Measurements from ENCODE around the gene SMYD1.
A peak's percentile ranks its signal among the peaks of the same experiment; 100 is the strongest.

Gene SMYD1

GRCh38 chr2:88110830-88111229, 43.2 kb downstream of the SMYD1 start:
- DNase-seq (ENCODE audit: low read depth) = no peak
- Histone ChIP-seq H3K27me3 (replicated peaks; ENCODE audit: control insufficient read depth, insufficient read depth, low read length) (peaks cover 12% of the 10 kb centered on the region), H3K9ac (ENCODE audit: low read length) (no peak overlapping the region), H3K9me3 (ENCODE audit: control insufficient read depth, low read length) (no peaks in the 10 kb centered on the region), H3K36me3 (ENCODE audit: control insufficient read depth, insufficient read depth, low read length, severe bottlenecking) (no peaks in the 10 kb centered on the region), H3K4me3 (ENCODE audit: low read length) (no peak overlapping the region), H3K4me1 (ENCODE audit: control insufficient read depth, insufficient read depth, low read length) (no peaks in the 10 kb centered on the region)

- H3K4me1 ChIP-seq (ENCODE audit: control insufficient read depth, insufficient read depth, low read length) = no peaks in the 10 kb centered on the region
- H3K9ac ChIP-seq (ENCODE audit: low read length) = no peak overlapping the region
- no peaks in the 10 kb centered on the region for H3K36me3 ChIP-seq (ENCODE audit: control insufficient read depth, insufficient read depth, low read length, severe bottlenecking)
- no peak overlapping the region for H3K4me3 ChIP-seq (ENCODE audit: low read length)
- DNase-seq (ENCODE audit: low read depth) = no peak
- no peaks in the 10 kb centered on the region for H3K9me3 ChIP-seq (ENCODE audit: control insufficient read depth, low read length)
- H3K27me3 ChIP-seq (replicated peaks; ENCODE audit: control insufficient read depth, insufficient read depth, low read length) = peaks cover 15% of the 10 kb centered on the region
Observed at GRCh38 chr2:88113069-88113468, 45.4 kb downstream of the SMYD1 start.

GRCh38 chr2:88114889-88115288, 47.3 kb downstream of the SMYD1 start:
- Histone ChIP-seq H3K27me3 (replicated peaks; ENCODE audit: control insufficient read depth, insufficient read depth, low read length) (peaks cover 19% of the 10 kb centered on the region), H3K4me3 (ENCODE audit: low read length) (no peak overlapping the region), H3K9me3 (ENCODE audit: control insufficient read depth, low read length) (no peaks in the 10 kb centered on the region), H3K9ac (ENCODE audit: low read length) (no peak overlapping the region), H3K4me1 (ENCODE audit: control insufficient read depth, insufficient read depth, low read length) (no peaks in the 10 kb centered on the region), H3K36me3 (ENCODE audit: control insufficient read depth, insufficient read depth, low read length, severe bottlenecking) (no peaks in the 10 kb centered on the region)
- peak; percentile 7 for DNase-seq (ENCODE audit: low read depth)

GRCh38 chr2:88115825-88116518, 48.3 kb downstream of the SMYD1 start:
- no peak for DNase-seq (ENCODE audit: low read depth)

GRCh38 chr2:88116669-88117432, 49.2 kb downstream of the SMYD1 start:
- no peaks in the 10 kb centered on the region for H3K36me3 ChIP-seq (ENCODE audit: control insufficient read depth, insufficient read depth, low read length, severe bottlenecking)
- peaks cover 18% of the 10 kb centered on the region for H3K27me3 ChIP-seq (replicated peaks; ENCODE audit: control insufficient read depth, insufficient read depth, low read length)
- DNase-seq (ENCODE audit: low read depth) = no peak
- H3K9me3 ChIP-seq (ENCODE audit: control insufficient read depth, low read length) = no peaks in the 10 kb centered on the region
- no peak overlapping the region for H3K4me3 ChIP-seq (ENCODE audit: low read length)
- H3K9ac ChIP-seq (ENCODE audit: low read length) = no peak overlapping the region
- H3K4me1 ChIP-seq (ENCODE audit: control insufficient read depth, insufficient read depth, low read length) = no peaks in the 10 kb centered on the region

More at GRCh38 chr2:88115825-88116518, 48.3 kb downstream of the SMYD1 start:
- peaks cover 16% of the 10 kb centered on the region for H3K27me3 ChIP-seq (replicated peaks; ENCODE audit: control insufficient read depth, insufficient read depth, low read length)
- no peaks in the 10 kb centered on the region for H3K4me1 ChIP-seq (ENCODE audit: control insufficient read depth, insufficient read depth, low read length)
- H3K36me3 ChIP-seq (ENCODE audit: control insufficient read depth, insufficient read depth, low read length, severe bottlenecking) = no peaks in the 10 kb centered on the region
- H3K4me3 ChIP-seq (ENCODE audit: low read length) = no peak overlapping the region
- no peak overlapping the region for H3K9ac ChIP-seq (ENCODE audit: low read length)
- no peaks in the 10 kb centered on the region for H3K9me3 ChIP-seq (ENCODE audit: control insufficient read depth, low read length)

GRCh38 chr2:88117973-88118372, 50.3 kb downstream of the SMYD1 start:
- no peak for DNase-seq (ENCODE audit: low read depth)
- Histone ChIP-seq H3K27me3 (replicated peaks; ENCODE audit: control insufficient read depth, insufficient read depth, low read length) (peaks cover 23% of the 10 kb centered on the region), H3K4me1 (ENCODE audit: control insufficient read depth, insufficient read depth, low read length) (no peaks in the 10 kb centered on the region), H3K36me3 (ENCODE audit: control insufficient read depth, insufficient read depth, low read length, severe bottlenecking) (no peaks in the 10 kb centered on the region), H3K4me3 (ENCODE audit: low read length) (no peak overlapping the region), H3K9me3 (ENCODE audit: control insufficient read depth, low read length) (no peaks in the 10 kb centered on the region), H3K9ac (ENCODE audit: low read length) (no peak overlapping the region)

GRCh38 chr2:88121678-88122077, 54.1 kb downstream of the SMYD1 start:
- Histone ChIP-seq H3K4me3 (ENCODE audit: low read length) (no peak overlapping the region), H3K36me3 (ENCODE audit: control insufficient read depth, insufficient read depth, low read length, severe bottlenecking) (no peaks in the 10 kb centered on the region), H3K27me3 (replicated peaks; ENCODE audit: control insufficient read depth, insufficient read depth, low read length) (peaks cover 46% of the 10 kb centered on the region), H3K9me3 (ENCODE audit: control insufficient read depth, low read length) (no peaks in the 10 kb centered on the region), H3K9ac (ENCODE audit: low read length) (no peak overlapping the region), H3K4me1 (ENCODE audit: control insufficient read depth, insufficient read depth, low read length) (no peaks in the 10 kb centered on the region)
- DNase-seq (ENCODE audit: low read depth) = no peak

GRCh38 chr2:88122141-88122884, 54.7 kb downstream of the SMYD1 start:
- H3K4me3 ChIP-seq (ENCODE audit: low read length) = no peak overlapping the region
- no peaks in the 10 kb centered on the region for H3K4me1 ChIP-seq (ENCODE audit: control insufficient read depth, insufficient read depth, low read length)
- no peak for DNase-seq (ENCODE audit: low read depth)
- no peaks in the 10 kb centered on the region for H3K9me3 ChIP-seq (ENCODE audit: control insufficient read depth, low read length)
- peaks cover 52% of the 10 kb centered on the region for H3K27me3 ChIP-seq (replicated peaks; ENCODE audit: control insufficient read depth, insufficient read depth, low read length)
- H3K9ac ChIP-seq (ENCODE audit: low read length) = no peak overlapping the region
- H3K36me3 ChIP-seq (ENCODE audit: control insufficient read depth, insufficient read depth, low read length, severe bottlenecking) = no peaks in the 10 kb centered on the region

GRCh38 chr2:88123164-88123974, 55.7 kb downstream of the SMYD1 start:
- no peak for DNase-seq (ENCODE audit: low read depth)
- no peaks in the 10 kb centered on the region for H3K4me1 ChIP-seq (ENCODE audit: control insufficient read depth, insufficient read depth, low read length)
- H3K36me3 ChIP-seq (ENCODE audit: control insufficient read depth, insufficient read depth, low read length, severe bottlenecking) = no peaks in the 10 kb centered on the region
- no peak overlapping the region for H3K9ac ChIP-seq (ENCODE audit: low read length)
- no peaks in the 10 kb centered on the region for H3K9me3 ChIP-seq (ENCODE audit: control insufficient read depth, low read length)
- H3K4me3 ChIP-seq (ENCODE audit: low read length) = no peak overlapping the region
- H3K27me3 ChIP-seq (replicated peaks; ENCODE audit: control insufficient read depth, insufficient read depth, low read length) = peaks cover 56% of the 10 kb centered on the region

- no peaks in the 10 kb centered on the region for H3K9me3 ChIP-seq (ENCODE audit: control insufficient read depth, low read length)
- no peak overlapping the region for H3K4me3 ChIP-seq (ENCODE audit: low read length)
- H3K4me1 ChIP-seq (ENCODE audit: control insufficient read depth, insufficient read depth, low read length) = no peaks in the 10 kb centered on the region
- H3K36me3 ChIP-seq (ENCODE audit: control insufficient read depth, insufficient read depth, low read length, severe bottlenecking) = no peaks in the 10 kb centered on the region
- peaks cover 51% of the 10 kb centered on the region for H3K27me3 ChIP-seq (replicated peaks; ENCODE audit: control insufficient read depth, insufficient read depth, low read length)
- no peak overlapping the region for H3K9ac ChIP-seq (ENCODE audit: low read length)
- DNase-seq (ENCODE audit: low read depth) = no peak
Observed at GRCh38 chr2:88123975-88124917, 56.6 kb downstream of the SMYD1 start.

Data from adipocyte (in vitro differentiated cells).